AG09309 (cell line): Measurements from ENCODE around the gene LGI4.
A peak's percentile ranks its signal among the peaks of the same experiment; 100 is the strongest.

Experiments
- DNase-seq: peaks from one replicate; pipeline ENCODE4 v3.0.0-alpha.2; 2010; ENCODE audit warnings: low read depth
- H3K4me3 ChIP-seq: 2 replicates; pipeline ENCODE4 v1.5.1; 2011; ENCODE audit warnings: mild to moderate bottlenecking, low read depth, low read length, moderate library complexity; ENCODE audit not compliant: control insufficient read depth
- CTCF ChIP-seq: IDR thresholded peaks from 2 replicates; pipeline ENCODE4 v1.5.1; 2011; ENCODE audit warnings: mild to moderate bottlenecking, low read depth, low read length, inconsistent platforms; ENCODE audit not compliant: insufficient read depth, control insufficient read depth; ENCODE audit errors: missing control alignments

Gene LGI4

GRCh38 chr19:35161434-35161743 lies 26.5 kb upstream of the LGI4 start:
- no peak for DNase-seq
- TF ChIP-seq CTCF: no peak

GRCh38 chr19:35160629-35161433 lies 26.0 kb upstream of the LGI4 start:
- TF ChIP-seq CTCF: no peak
- no peak overlapping the region for H3K4me3 ChIP-seq
- DNase-seq: no peak

More at GRCh38 chr19:35161434-35161743, 26.5 kb upstream of the LGI4 start:
- H3K4me3 ChIP-seq: no peak overlapping the region

- DNase-seq: no peak
- TF ChIP-seq CTCF: no peak
- H3K4me3 ChIP-seq: no peak overlapping the region
These were observed 24.7 kb upstream of the LGI4 start for GRCh38 chr19:35159606-35160005.

- TF ChIP-seq CTCF: no peak
- no peak for DNase-seq
- H3K4me3 ChIP-seq: no peak overlapping the region
These were observed 22.6 kb upstream of the LGI4 start for GRCh38 chr19:35157431-35157830.

- no peak overlapping the region for H3K4me3 ChIP-seq
- no peak for DNase-seq
- TF ChIP-seq CTCF: no peak
These were observed 21.8 kb upstream of the LGI4 start for GRCh38 chr19:35156673-35157014.

- H3K4me3 ChIP-seq: peak overlapping the region; percentile 100
- TF ChIP-seq CTCF: no peak
- DNase-seq: no peak
These were observed 21.3 kb upstream of the LGI4 start for GRCh38 chr19:35155981-35156672.
